OCI-LY7 (cell line): ENCODE data around the gene SCN1A. TPM values are rescaled to one million over a fixed set of nuclear protein-coding genes. Genes with fewer than 3 reads are reported as not detected.

ENCODE experiments used
- BruUV-seq: library from RNA; stranded (reverse); fragments of 400-500 nt; replicated peaks from 2 replicates; lab custom pipeline; 2021; lab: Mats Ljungman, UMichigan
- CTCF ChIA-PET: fragments of 300-600 bp; sonication (Branson Sonifier 250); formaldehyde crosslinking; loops from one replicate; lab custom pipeline; 2022; ENCODE audit warnings: antibody characterized with exemption; ENCODE audit not compliant: unreplicated experiment; lab: Charles Lee
- POLR2A ChIA-PET: fragments of 300-600 bp; sonication (Branson Sonifier 250); formaldehyde crosslinking; loops from one replicate; lab custom pipeline; 2022; ENCODE audit warnings: antibody characterized with exemption; lab: Charles Lee
- DNase-seq: peaks from one replicate; pipeline ENCODE4 v3.0.0-alpha.2; 2015; ENCODE audit warnings: low spot score
- H2AFZ ChIP-seq: fragments of 200-600 bp; sonication (generic), shearing (Covaris generic); 2 replicates; pipeline ENCODE4 v1.6.1; 2014; ENCODE audit warnings: mild to moderate bottlenecking, antibody characterized with exemption, low read length, moderate library complexity
- H3K27ac ChIP-seq: fragments of 200-600 bp; sonication (generic); 2 replicates; pipeline ENCODE4 v1.5.1; 2014; ENCODE audit warnings: mixed run types, low read depth, mild to moderate bottlenecking, moderate library complexity, low read length, inconsistent platforms; ENCODE audit not compliant: poor library complexity, severe bottlenecking
- H3K36me3 ChIP-seq: fragments of 200-600 bp; sonication (generic); 2 replicates; pipeline ENCODE4 v1.6.1; 2014; ENCODE audit warnings: mild to moderate bottlenecking, antibody characterized with exemption, low read length, moderate library complexity, mixed read lengths; ENCODE audit not compliant: insufficient read depth
- H3K4me1 ChIP-seq: fragments of 200-600 bp; sonication (generic); 2 replicates; pipeline ENCODE4 v1.5.1; 2014; ENCODE audit warnings: mild to moderate bottlenecking, low read length; ENCODE audit not compliant: insufficient read depth, poor library complexity, severe bottlenecking
- H3K4me2 ChIP-seq: fragments of 200-600 bp; sonication (generic); 2 replicates; pipeline ENCODE4 v1.6.1; 2014; ENCODE audit warnings: mild to moderate bottlenecking, low read length
- H3K4me3 ChIP-seq: fragments of 200-600 bp; sonication (generic); 2 replicates; pipeline ENCODE4 v1.5.1; 2014; ENCODE audit warnings: mild to moderate bottlenecking, low read depth, low read length; ENCODE audit not compliant: poor library complexity, severe bottlenecking
- H3K79me2 ChIP-seq: fragments of 200-600 bp; sonication (generic); 2 replicates; pipeline ENCODE4 v1.6.1; 2016; ENCODE audit warnings: low read depth, mild to moderate bottlenecking, low read length, moderate library complexity, mixed read lengths; ENCODE audit not compliant: insufficient read depth
- H3K9me2 ChIP-seq: fragments of 200-600 bp; sonication (generic); 2 replicates; pipeline ENCODE4 v1.6.1; 2016; ENCODE audit warnings: mild to moderate bottlenecking, low read length, mixed read lengths; ENCODE audit not compliant: insufficient read depth
- H3K9me3 ChIP-seq: fragments of 200-600 bp; sonication (generic); 2 replicates; pipeline ENCODE4 v1.6.1; 2014; ENCODE audit warnings: mild to moderate bottlenecking, mixed run types, low read length, mixed read lengths
- H4K20me1 ChIP-seq: fragments of 200-600 bp; sonication (generic); 2 replicates; pipeline ENCODE4 v1.6.1; 2014; ENCODE audit warnings: mild to moderate bottlenecking, antibody characterized with exemption, low read length, moderate library complexity, mixed read lengths; ENCODE audit not compliant: insufficient read depth
- EZH2phosphoT487 ChIP-seq: fragments of 200-600 bp; sonication (generic); IDR thresholded peaks from 2 replicates; pipeline ENCODE4 v1.6.1; 2018; ENCODE audit warnings: low read depth, borderline replicate concordance, mild to moderate bottlenecking, mixed run types, antibody characterized with exemption, low read length, moderate library complexity, mixed read lengths
- intact Hi-C: fragments of 100-400 bp; cut with micrococcal nuclease; formaldehyde crosslinking; loops from one replicate; pipeline ENCODE4 v1.10.0; 2022; ENCODE audit not compliant: unreplicated experiment
- total RNA-seq, 2 experiments: library from RNA; depleted of rRNA in 1 of 2; stranded (reverse); fragments of >200 nt in 1 of 2; shearing (Covaris generic) in 1 of 2; gene quantifications; 2 replicates each; pipeline ENCODE4 v1.2.3, GENCODE V29; 2014 to 2022
- TF ChIP-seq, protein P1 (sequence below): fragments of 200-600 bp; sonication (generic); conservative IDR thresholded peaks from 2 replicates; pipeline ENCODE4 v1.5.1; 2014; ENCODE audit warnings: mild to moderate bottlenecking, antibody characterized with exemption, low read length, moderate library complexity, mixed read lengths

The SCN1A gene
- total RNA-seq, 2 experiments from 2014 or later: not detected

DNA sequence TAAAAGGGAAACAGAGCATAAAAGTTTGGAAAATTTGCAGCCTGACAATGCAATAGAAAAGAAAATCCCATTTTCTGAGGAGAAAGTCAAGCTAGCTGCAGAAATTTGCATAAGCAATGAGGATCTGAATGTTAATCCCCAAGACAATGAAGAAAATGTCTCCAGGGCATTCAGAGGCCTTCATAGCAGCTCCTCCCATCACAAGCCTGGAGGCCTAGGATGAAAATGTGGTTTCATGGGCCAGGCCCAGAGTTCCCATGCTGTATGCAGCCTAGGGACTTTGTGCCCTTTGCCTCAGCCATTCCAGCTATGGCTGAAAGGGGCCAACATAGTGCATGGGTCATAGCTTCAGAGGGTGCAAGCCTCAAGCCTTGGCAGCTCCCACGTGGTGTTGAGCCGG, 10.3 kb upstream of the SCN1A start:
- POLR2A ChIA-PET: no interaction called here
- Histone ChIP-seq H3K27ac (no peak overlapping the region), H3K36me3 (no peaks in the 10 kb centered on the region), H3K4me3 (no peak overlapping the region), H3K4me1 (no peaks in the 10 kb centered on the region), H3K9me2 (no peaks in the 10 kb centered on the region), H2AFZ (no peak overlapping the region), H3K79me2 (no peaks in the 10 kb centered on the region), H4K20me1 (no peaks in the 10 kb centered on the region), H3K4me2 (no peak overlapping the region), H3K9me3 (no peaks in the 10 kb centered on the region)
- CTCF ChIA-PET: no interaction called here
- TF ChIP-seq EZH2phosphoT487: no peak
- TF ChIP-seq, protein P1, sequence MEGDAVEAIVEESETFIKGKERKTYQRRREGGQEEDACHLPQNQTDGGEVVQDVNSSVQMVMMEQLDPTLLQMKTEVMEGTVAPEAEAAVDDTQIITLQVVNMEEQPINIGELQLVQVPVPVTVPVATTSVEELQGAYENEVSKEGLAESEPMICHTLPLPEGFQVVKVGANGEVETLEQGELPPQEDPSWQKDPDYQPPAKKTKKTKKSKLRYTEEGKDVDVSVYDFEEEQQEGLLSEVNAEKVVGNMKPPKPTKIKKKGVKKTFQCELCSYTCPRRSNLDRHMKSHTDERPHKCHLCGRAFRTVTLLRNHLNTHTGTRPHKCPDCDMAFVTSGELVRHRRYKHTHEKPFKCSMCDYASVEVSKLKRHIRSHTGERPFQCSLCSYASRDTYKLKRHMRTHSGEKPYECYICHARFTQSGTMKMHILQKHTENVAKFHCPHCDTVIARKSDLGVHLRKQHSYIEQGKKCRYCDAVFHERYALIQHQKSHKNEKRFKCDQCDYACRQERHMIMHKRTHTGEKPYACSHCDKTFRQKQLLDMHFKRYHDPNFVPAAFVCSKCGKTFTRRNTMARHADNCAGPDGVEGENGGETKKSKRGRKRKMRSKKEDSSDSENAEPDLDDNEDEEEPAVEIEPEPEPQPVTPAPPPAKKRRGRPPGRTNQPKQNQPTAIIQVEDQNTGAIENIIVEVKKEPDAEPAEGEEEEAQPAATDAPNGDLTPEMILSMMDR: no peak
- intact Hi-C loops: no loop called here
- DNase-seq: no peak
- BruUV-seq: no TSS peak

DNA sequence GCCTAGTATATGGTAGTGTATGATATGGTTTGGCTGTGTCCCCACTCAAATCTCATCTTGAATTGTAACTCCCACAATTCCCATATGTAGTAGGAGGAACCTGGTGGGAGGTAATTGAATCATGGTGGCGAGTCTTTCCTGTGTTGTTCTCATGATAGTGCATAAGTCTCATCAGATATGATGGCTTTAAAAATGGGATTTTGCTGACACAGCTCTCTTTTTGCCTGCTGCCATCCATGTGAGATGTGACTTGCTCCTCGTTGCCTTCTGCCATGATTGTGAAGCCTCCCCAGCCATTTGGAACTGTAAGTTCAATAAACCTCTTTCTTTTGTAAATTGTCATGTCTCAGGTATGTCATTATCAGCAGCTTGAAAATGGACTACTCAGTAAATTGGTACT, 9.5 kb upstream of the SCN1A start:
- Histone ChIP-seq H3K79me2 (no peaks in the 10 kb centered on the region), H3K4me2 (no peak overlapping the region), H3K9me3 (no peaks in the 10 kb centered on the region), H3K27ac (no peak overlapping the region), H3K9me2 (no peaks in the 10 kb centered on the region), H3K4me1 (no peaks in the 10 kb centered on the region), H4K20me1 (no peaks in the 10 kb centered on the region), H2AFZ (no peak overlapping the region), H3K4me3 (no peak overlapping the region), H3K36me3 (no peaks in the 10 kb centered on the region)
- DNase-seq: no peak
- TF ChIP-seq, protein P1: no peak
- no peak for TF ChIP-seq EZH2phosphoT487
- no TSS peak for BruUV-seq
- POLR2A ChIA-PET: interaction anchor here (1.2 kb wide), 1 partner anchor 12 kb away, joined by 3 read pairs; no protein-coding TSS in a partner anchor
- CTCF ChIA-PET: no interaction called here
- intact Hi-C loops: no loop called here

DNA sequence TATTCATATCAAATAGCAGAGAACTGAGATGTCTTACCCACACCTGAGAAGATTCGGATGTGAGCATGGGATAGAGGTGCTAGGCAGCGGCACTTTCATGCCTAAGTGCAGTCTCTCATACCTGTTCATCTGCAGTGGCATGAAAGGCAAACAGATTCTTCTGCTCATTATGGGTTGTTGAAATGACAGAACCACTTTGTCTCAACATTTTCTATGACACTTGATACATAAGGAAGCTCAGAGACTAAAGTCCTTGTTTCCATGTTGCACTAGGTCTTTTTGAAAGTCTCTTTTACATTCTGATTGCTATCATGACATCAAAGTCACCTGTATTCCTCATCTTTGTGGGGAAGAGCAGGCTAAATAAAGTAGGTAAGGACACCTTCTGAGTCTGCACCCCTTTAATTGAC, 8.0 kb upstream of the SCN1A start:
- H3K4me2 ChIP-seq: no peak overlapping the region
- DNase-seq: no peak
- no peak overlapping the region for H3K4me3 ChIP-seq
- no peaks in the 10 kb centered on the region for H3K9me3 ChIP-seq
- intact Hi-C loops: no loop called here
- no peaks in the 10 kb centered on the region for H3K79me2 ChIP-seq
- H4K20me1 ChIP-seq: no peaks in the 10 kb centered on the region
- POLR2A ChIA-PET: no interaction called here
- no peaks in the 10 kb centered on the region for H3K36me3 ChIP-seq
- H3K9me2 ChIP-seq: no peaks in the 10 kb centered on the region
- TF ChIP-seq EZH2phosphoT487: no peak
- TF ChIP-seq, protein P1: no peak
- H3K27ac ChIP-seq: no peak overlapping the region
- H2AFZ ChIP-seq: no peak overlapping the region
- no TSS peak for BruUV-seq
- H3K4me1 ChIP-seq: no peaks in the 10 kb centered on the region
- CTCF ChIA-PET: no interaction called here
